Nephron (organoid): ENCODE data around the gene ABHD11.

ENCODE experiments used
- H3K27ac Mint-ChIP-seq, 3 experiments: 2 replicates each; pipeline ENCODE4 v1.8.0; 2020; ENCODE audit warnings: mixed read lengths in 3 of 3, mild to moderate bottlenecking in 2 of 3, moderate library complexity in 1 of 3
- H3K27me3 Mint-ChIP-seq: 2 replicates; pipeline ENCODE4 v1.8.0; 2021; ENCODE audit warnings: low read depth, mild to moderate bottlenecking, moderate library complexity, mixed read lengths
- H3K36me3 Mint-ChIP-seq: 2 replicates; pipeline ENCODE4 v1.8.0; 2020; ENCODE audit warnings: low read depth, mixed read lengths
- H3K4me1 Mint-ChIP-seq: 2 replicates; pipeline ENCODE4 v1.8.0; 2020; ENCODE audit warnings: mixed read lengths
- H3K4me3 Mint-ChIP-seq, 3 experiments: 2 replicates each; pipeline ENCODE4 v1.8.0; 2020; ENCODE audit warnings: mild to moderate bottlenecking in 3 of 3, mixed read lengths in 3 of 3, moderate library complexity in 2 of 3
- H3K9me3 Mint-ChIP-seq: 2 replicates; pipeline ENCODE4 v1.8.0; 2020; ENCODE audit warnings: mixed read lengths
- TF ChIP-seq, protein P1 (sequence below), 3 experiments: fragments of 200-600 bp; sonication (generic); IDR thresholded peaks; one replicate each; pipeline ENCODE4 v1.5.0; 2021; ENCODE audit warnings: antibody characterized with exemption in 3 of 3; ENCODE audit not compliant: unreplicated experiment in 3 of 3

The ABHD11 gene

DNA sequence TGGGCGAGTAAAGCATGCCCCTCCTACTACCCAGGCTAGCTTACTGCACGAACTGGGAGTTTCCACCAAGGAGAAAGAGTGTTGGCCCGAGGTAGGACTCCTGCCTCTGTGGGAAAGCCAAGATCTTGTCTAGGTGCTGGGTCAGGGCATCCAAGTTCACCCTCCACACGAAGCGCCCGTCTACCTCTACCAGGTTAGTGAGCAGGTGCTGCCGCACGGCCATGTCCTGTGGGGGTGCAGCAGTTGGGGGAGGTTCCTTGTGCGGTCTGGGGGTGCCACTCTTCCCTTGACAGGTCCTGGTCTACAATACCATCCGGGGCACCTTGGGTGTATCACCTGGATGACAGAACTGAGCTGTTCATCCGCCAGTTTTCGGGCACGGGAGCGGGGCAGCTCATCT lies 1.7 kb downstream of the ABHD11 start:
- H3K4me1 Mint-ChIP-seq, result peaks cover 5% of the 10 kb centered on the region
- peak overlapping the region; percentile 94 to 96 (median 95) for H3K4me3 Mint-ChIP-seq
- H3K36me3 Mint-ChIP-seq, result no peaks in the 10 kb centered on the region
- H3K9me3 Mint-ChIP-seq, result no peaks in the 10 kb centered on the region
- no peaks in the 10 kb centered on the region for H3K27me3 Mint-ChIP-seq
- no peak overlapping the region for H3K27ac Mint-ChIP-seq
- TF ChIP-seq, protein P1, sequence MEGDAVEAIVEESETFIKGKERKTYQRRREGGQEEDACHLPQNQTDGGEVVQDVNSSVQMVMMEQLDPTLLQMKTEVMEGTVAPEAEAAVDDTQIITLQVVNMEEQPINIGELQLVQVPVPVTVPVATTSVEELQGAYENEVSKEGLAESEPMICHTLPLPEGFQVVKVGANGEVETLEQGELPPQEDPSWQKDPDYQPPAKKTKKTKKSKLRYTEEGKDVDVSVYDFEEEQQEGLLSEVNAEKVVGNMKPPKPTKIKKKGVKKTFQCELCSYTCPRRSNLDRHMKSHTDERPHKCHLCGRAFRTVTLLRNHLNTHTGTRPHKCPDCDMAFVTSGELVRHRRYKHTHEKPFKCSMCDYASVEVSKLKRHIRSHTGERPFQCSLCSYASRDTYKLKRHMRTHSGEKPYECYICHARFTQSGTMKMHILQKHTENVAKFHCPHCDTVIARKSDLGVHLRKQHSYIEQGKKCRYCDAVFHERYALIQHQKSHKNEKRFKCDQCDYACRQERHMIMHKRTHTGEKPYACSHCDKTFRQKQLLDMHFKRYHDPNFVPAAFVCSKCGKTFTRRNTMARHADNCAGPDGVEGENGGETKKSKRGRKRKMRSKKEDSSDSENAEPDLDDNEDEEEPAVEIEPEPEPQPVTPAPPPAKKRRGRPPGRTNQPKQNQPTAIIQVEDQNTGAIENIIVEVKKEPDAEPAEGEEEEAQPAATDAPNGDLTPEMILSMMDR (IDR thresholded peaks at IDR 0.05; ENCODE audit: unreplicated experiment in 3 of 3), result no peak

DNA sequence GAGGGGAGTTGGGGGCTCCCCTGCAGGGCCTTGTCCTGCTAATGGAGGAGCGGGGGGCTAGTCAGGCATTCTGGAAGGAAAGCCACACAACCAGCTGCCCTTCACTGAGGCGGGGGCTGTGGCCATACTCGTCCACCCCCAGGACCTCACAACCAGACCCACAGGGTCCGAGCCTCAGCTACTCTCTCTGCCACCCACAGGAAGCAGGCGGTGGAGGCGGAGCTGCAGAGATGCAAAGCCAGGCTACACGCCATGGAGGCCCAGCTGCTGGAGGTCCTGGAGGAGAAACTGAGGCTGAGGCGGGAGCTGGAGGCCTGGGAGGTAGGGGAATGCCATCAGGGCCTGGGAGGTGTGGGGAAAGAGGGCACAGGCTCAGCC lies 3.1 kb downstream of the ABHD11 start:
- H3K36me3 Mint-ChIP-seq, result no peaks in the 10 kb centered on the region
- H3K27me3 Mint-ChIP-seq, result no peaks in the 10 kb centered on the region
- TF ChIP-seq, protein P1 (IDR thresholded peaks at IDR 0.05; ENCODE audit: unreplicated experiment in 3 of 3), result no peak

DNA sequence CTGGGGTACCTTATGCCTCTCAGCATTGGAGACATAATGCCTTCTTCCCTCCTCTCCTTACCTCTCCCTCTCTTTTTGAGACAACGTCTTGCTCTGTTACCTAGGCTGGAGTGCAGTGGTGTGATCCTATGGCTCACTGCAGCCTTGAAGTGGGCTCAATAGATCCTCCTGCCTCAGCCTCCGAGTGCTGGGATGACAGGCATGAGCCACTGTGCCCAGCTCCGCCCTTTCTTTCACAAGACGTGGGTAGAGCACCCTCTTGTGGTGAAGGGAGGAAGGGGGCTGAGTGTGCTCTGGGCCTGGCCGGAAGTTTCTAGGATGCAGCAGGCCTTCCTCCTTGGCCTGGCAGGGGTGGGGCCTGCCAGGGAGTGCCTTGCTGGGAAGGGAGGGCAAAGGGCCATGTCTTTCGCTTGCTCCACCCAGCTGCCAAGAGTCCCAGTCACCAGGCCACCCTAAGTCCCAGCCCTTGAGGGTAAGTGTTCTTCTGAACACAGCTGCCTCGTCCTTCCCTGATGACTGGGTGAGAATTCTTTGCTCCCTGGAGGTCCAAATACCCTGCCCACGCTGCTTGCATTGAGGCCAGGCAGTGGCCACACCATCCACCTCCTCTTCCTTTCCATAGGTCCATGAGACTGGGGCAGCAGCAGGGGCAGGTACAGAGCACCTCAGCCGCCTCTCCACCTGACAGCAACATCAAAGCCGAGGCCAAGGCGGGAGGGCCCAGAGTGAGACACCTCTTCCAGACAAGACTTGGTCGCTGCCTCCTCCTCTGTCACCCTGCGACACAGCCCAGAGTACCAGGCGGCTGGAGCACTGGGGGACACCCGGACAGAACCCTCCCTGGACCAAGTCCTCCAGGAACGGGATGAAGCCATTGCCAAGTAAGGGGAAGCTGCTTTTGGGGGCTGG lies 3.7 kb downstream of the ABHD11 start:
- no peaks in the 10 kb centered on the region for H3K4me1 Mint-ChIP-seq
- TF ChIP-seq, protein P1 (IDR thresholded peaks at IDR 0.05; ENCODE audit: unreplicated experiment in 3 of 3), result peak; percentile 48 to 67 (median 58)
- H3K27me3 Mint-ChIP-seq, result no peaks in the 10 kb centered on the region
- peak overlapping the region in 1 of 3 experiments; percentile 0 for H3K27ac Mint-ChIP-seq
- H3K4me3 Mint-ChIP-seq, result peak overlapping the region in 2 of 3 experiments; percentile 5 to 42
- no peaks in the 10 kb centered on the region for H3K36me3 Mint-ChIP-seq
- H3K9me3 Mint-ChIP-seq, result no peaks in the 10 kb centered on the region

More for the DNA sequence above, 3.1 kb downstream of the ABHD11 start:
- Mint-ChIP-seq H3K4me1 (no peaks in the 10 kb centered on the region), H3K9me3 (no peaks in the 10 kb centered on the region), H3K27ac (no peak overlapping the region), H3K4me3 (peak overlapping the region in 1 of 3 experiments; percentile 34)

DNA sequence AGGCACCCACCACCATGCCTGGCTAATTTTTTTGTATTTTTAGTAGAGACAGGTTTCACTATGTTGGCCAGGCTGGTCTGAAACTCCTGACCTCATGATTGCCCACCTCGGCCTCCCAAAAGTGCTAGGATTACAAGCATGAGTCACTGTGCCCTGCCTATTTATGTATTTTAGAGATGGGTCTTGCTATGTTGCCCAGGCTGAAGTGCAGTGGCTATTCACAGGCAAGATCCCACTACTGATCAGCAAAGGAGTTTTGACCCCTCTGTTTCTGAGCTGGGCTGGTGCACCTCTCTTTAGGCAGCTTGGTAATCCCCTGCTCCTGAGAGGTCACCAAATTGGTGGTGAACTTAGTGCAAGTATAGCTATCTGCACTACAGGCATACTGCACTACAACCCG lies 6.2 kb downstream of the ABHD11 start:
- Mint-ChIP-seq H3K9me3 (no peaks in the 10 kb centered on the region), H3K27me3 (no peaks in the 10 kb centered on the region), H3K4me3 (no peak overlapping the region), H3K27ac (no peak overlapping the region), H3K4me1 (no peaks in the 10 kb centered on the region), H3K36me3 (no peaks in the 10 kb centered on the region)
- TF ChIP-seq, protein P1 (IDR thresholded peaks at IDR 0.05; ENCODE audit: unreplicated experiment in 3 of 3), result no peak

DNA sequence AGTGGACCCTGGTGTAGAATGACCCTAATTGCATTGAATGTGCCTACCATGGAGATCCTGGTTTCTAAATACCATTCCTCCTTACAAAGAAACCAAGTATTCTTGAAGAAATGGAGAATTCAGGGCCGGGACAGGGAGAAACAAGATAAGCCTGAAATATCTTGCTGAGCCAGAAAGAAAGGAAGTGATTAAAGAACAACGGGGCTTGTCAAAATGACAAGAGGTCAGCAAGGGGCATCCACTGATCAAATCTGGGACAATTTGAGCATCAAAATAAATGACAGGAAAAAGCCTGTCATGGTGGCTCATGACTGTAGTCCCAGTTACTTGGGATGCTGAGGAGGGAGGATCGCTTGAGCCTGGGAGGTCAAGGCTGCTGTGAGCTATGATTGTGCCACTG lies 8.1 kb downstream of the ABHD11 start:
- Mint-ChIP-seq H3K4me1 (no peaks in the 10 kb centered on the region), H3K27me3 (no peaks in the 10 kb centered on the region), H3K36me3 (no peaks in the 10 kb centered on the region), H3K27ac (no peak overlapping the region), H3K9me3 (no peaks in the 10 kb centered on the region), H3K4me3 (no peak overlapping the region)
- TF ChIP-seq, protein P1 (IDR thresholded peaks at IDR 0.05; ENCODE audit: unreplicated experiment in 3 of 3), result no peak

DNA sequence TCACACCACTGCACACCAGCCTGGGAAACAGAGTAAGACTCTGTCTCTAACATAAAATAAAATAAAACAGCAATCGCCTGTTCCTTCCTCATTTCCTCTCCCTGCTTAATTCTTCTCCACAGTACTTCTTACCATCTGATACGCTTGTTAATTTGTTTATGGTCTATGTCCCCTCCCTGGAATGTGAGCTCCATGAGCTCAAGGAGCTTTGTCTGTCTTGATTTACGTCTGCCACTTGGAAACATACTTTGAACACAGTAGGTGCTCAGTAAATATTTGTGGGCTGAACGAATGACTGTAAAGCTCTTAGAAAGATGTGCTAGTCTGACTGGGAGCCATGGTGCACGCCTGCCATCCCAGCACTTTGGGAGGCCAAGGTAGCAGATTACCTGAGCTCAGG lies 10.1 kb downstream of the ABHD11 start:
- TF ChIP-seq, protein P1 (IDR thresholded peaks at IDR 0.05; ENCODE audit: unreplicated experiment in 3 of 3), result no peak
- no peaks in the 10 kb centered on the region for H3K36me3 Mint-ChIP-seq
- no peaks in the 10 kb centered on the region for H3K9me3 Mint-ChIP-seq
- H3K27ac Mint-ChIP-seq, result no peak overlapping the region
- no peaks in the 10 kb centered on the region for H3K4me1 Mint-ChIP-seq
- no peak overlapping the region for H3K4me3 Mint-ChIP-seq
- H3K27me3 Mint-ChIP-seq, result no peaks in the 10 kb centered on the region
